Endothelial cell (in vitro differentiated cells): ENCODE data around the gene WFS1. TPM values are rescaled to one million over a fixed set of nuclear protein-coding genes. Genes with fewer than 3 reads are reported as not detected.
A peak's percentile ranks its signal among the peaks of the same experiment; 100 is the strongest.

Source experiments
- DNase-seq: peaks from one replicate; pipeline ENCODE4 v3.0.0; 2021; ENCODE audit warnings: low spot score
- H3K27ac Mint-ChIP-seq: one replicate; pipeline ENCODE4 v1.8.0; 2021; ENCODE audit warnings: mixed read lengths, inconsistent platforms; ENCODE audit not compliant: unreplicated experiment
- H3K27me3 Mint-ChIP-seq: one replicate; pipeline ENCODE4 v1.8.0; 2021; ENCODE audit warnings: mild to moderate bottlenecking, moderate library complexity, mixed read lengths, inconsistent platforms; ENCODE audit not compliant: unreplicated experiment
- H3K36me3 Mint-ChIP-seq: one replicate; pipeline ENCODE4 v1.8.0; 2021; ENCODE audit warnings: mild to moderate bottlenecking, low read depth, mixed read lengths, inconsistent platforms; ENCODE audit not compliant: unreplicated experiment
- H3K4me1 Mint-ChIP-seq: one replicate; pipeline ENCODE4 v1.8.0; 2021; ENCODE audit warnings: mild to moderate bottlenecking, mixed read lengths, inconsistent platforms; ENCODE audit not compliant: unreplicated experiment
- H3K4me3 Mint-ChIP-seq: one replicate; pipeline ENCODE4 v1.8.0; 2021; ENCODE audit warnings: mild to moderate bottlenecking, mixed read lengths, inconsistent platforms; ENCODE audit not compliant: unreplicated experiment
- H3K9me3 Mint-ChIP-seq: one replicate; pipeline ENCODE4 v1.8.0; 2021; ENCODE audit warnings: mixed read lengths, inconsistent platforms; ENCODE audit not compliant: unreplicated experiment
- total RNA-seq: library from RNA; stranded (reverse); fragmentation: NEBNext Ultra II Directional; extraction: Animal tissue kit (Norgen Biotek cat#: 25700); gene quantifications from one replicate; pipeline ENCODE4 v1.2.1, GENCODE V29; 2021; ENCODE audit not compliant: unreplicated experiment
- TF ChIP-seq, protein P1 (sequence below): fragments of 200-600 bp; sonication (generic); IDR thresholded peaks from one replicate; pipeline ENCODE4 v1.5.0; 2021; ENCODE audit warnings: antibody characterized with exemption; ENCODE audit not compliant: unreplicated experiment

Gene WFS1
- total RNA-seq, 1 donor from 2014 or later, result 53.2 TPM

DNA sequence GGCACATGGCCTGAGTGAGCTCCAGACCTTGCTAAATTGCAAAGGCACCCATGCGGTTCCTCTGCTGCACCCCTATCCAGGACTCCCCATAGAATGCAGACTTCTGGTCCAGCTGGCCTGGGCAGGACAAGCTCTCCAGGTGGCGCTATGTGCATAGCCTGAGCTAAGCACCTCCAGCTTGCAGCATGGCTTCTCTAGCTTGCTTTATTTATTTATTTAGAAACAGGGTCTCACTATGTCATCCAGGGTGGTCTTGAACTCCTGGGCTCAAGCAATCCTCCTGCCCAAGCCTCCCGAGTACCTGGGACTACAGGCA lies 5.5 kb upstream of the WFS1 start:
- Mint-ChIP-seq H3K4me1 (peaks cover 22% of the 10 kb centered on the region), H3K4me3 (no peak overlapping the region), H3K36me3 (no peaks in the 10 kb centered on the region), H3K27ac (no peak overlapping the region), H3K9me3 (no peaks in the 10 kb centered on the region), H3K27me3 (peaks cover 6% of the 10 kb centered on the region)
- DNase-seq, result peak; percentile 63
- TF ChIP-seq, protein P1, sequence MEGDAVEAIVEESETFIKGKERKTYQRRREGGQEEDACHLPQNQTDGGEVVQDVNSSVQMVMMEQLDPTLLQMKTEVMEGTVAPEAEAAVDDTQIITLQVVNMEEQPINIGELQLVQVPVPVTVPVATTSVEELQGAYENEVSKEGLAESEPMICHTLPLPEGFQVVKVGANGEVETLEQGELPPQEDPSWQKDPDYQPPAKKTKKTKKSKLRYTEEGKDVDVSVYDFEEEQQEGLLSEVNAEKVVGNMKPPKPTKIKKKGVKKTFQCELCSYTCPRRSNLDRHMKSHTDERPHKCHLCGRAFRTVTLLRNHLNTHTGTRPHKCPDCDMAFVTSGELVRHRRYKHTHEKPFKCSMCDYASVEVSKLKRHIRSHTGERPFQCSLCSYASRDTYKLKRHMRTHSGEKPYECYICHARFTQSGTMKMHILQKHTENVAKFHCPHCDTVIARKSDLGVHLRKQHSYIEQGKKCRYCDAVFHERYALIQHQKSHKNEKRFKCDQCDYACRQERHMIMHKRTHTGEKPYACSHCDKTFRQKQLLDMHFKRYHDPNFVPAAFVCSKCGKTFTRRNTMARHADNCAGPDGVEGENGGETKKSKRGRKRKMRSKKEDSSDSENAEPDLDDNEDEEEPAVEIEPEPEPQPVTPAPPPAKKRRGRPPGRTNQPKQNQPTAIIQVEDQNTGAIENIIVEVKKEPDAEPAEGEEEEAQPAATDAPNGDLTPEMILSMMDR, result no peak

GRCh38 chr4:6265546-6265945 lies 4.1 kb upstream of the WFS1 start:
- Mint-ChIP-seq H3K4me3 (no peak overlapping the region), H3K9me3 (no peaks in the 10 kb centered on the region)

DNA sequence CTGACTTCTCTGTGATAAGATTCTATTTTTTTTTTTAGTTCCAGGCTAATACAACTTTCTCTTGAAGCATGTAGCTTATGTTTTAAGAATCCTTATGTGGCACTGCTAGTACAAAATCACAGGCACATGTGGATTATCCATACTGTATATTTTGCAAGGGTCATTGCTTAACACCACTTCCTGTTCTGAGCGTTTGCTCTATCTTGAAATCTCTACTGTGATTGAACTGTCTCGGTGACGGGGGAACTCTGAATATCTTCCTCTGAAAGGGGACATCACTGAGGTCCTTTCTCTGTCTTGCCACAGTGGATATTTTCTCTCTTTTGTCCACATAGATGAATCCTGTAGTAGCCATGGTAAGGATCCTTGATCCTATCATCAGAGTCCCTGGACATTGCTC lies 2.1 kb upstream of the WFS1 start:
- Mint-ChIP-seq H3K27me3 (peaks cover 11% of the 10 kb centered on the region), H3K9me3 (no peaks in the 10 kb centered on the region), H3K4me3 (no peak overlapping the region), H3K36me3 (no peaks in the 10 kb centered on the region), H3K4me1 (peaks cover 26% of the 10 kb centered on the region), H3K27ac (no peak overlapping the region)
- no peak for DNase-seq
- TF ChIP-seq, protein P1, result no peak

More at GRCh38 chr4:6265546-6265945, 4.1 kb upstream of the WFS1 start:
- DNase-seq, result no peak
- peaks cover 18% of the 10 kb centered on the region for H3K4me1 Mint-ChIP-seq
- H3K36me3 Mint-ChIP-seq, result no peaks in the 10 kb centered on the region
- H3K27me3 Mint-ChIP-seq, result peaks cover 8% of the 10 kb centered on the region
- no peak overlapping the region for H3K27ac Mint-ChIP-seq
- TF ChIP-seq, protein P1, result no peak

DNA sequence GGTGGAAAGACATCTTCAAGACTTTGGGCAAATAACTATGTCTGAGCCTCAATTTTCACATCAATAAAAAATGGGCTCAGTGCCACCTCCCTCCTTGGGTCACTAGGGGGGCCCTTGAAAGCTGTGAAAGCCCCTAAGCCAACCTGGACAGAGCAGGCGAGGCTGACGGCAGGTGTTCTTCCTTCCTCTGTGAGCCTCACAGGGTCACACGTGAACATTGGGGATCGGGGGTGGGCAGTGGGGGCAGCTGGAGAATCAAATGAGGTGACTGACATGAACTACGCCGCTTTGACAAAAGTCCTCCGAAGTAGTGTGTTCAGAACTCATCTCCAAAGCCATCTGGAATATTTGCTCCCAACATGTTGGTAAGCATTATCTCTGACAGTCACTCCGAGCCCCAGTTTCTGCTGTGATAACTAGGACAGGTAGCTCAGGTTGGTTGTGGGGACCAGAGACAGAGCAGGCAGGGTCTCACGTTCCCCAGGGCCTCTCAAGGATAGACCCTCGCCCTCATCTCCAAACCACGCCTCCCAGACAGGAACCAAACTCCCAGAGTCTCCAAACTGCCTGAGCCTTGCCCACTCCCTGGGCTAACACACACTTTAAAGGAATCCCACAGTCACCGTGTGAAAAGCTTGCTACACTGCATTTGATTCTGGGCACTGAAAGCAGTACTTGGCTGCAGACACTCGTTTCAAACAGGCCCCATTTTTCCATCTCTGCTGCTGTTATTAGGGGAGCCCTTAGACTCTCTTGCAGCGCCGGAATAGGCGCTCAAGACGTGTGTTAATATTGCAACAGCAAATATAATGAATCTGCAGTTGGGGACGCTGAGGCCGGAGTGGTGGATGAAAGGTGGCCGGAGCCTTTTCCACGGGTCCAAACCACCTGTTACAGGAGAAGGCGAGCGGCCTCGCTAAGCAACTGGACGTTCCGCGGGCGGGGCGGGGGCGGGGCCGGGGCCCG lies 717 bp upstream of the WFS1 start:
- TF ChIP-seq, protein P1, result no peak
- H3K9me3 Mint-ChIP-seq, result no peaks in the 10 kb centered on the region
- H3K4me3 Mint-ChIP-seq, result peak overlapping the region; percentile 85
- H3K36me3 Mint-ChIP-seq, result no peaks in the 10 kb centered on the region
- H3K27ac Mint-ChIP-seq, result no peak overlapping the region
- DNase-seq, result no peak
- H3K27me3 Mint-ChIP-seq, result peaks cover 10% of the 10 kb centered on the region
- peaks cover 30% of the 10 kb centered on the region for H3K4me1 Mint-ChIP-seq

GRCh38 chr4:6270636-6271121 lies 1.0 kb downstream of the WFS1 start:
- H3K36me3 Mint-ChIP-seq, result no peaks in the 10 kb centered on the region
- peak overlapping the region; percentile 96 for H3K4me3 Mint-ChIP-seq
- no peaks in the 10 kb centered on the region for H3K9me3 Mint-ChIP-seq
- TF ChIP-seq, protein P1, result no peak
- H3K4me1 Mint-ChIP-seq, result peaks cover 38% of the 10 kb centered on the region
- H3K27ac Mint-ChIP-seq, result peak overlapping the region; percentile 73
- no peak for DNase-seq
- H3K27me3 Mint-ChIP-seq, result peaks cover 8% of the 10 kb centered on the region
